K562 (cell line): ENCODE measurements around the gene ADGRD1. TPM values are rescaled to one million over a fixed set of nuclear protein-coding genes. Genes with fewer than 3 reads are reported as not detected.

Source experiments
- SIRT6 ChIP-seq: IDR thresholded peaks from one replicate; pipeline ENCODE4 v1.6.1; 2012; ENCODE audit warnings: low read depth, mild to moderate bottlenecking, control low read depth, inconsistent platforms, low read length, moderate library complexity
- ZNF830 ChIP-seq: fragments of 250-450 bp; sonication (Bioruptor Pico); IDR thresholded peaks from 2 replicates; pipeline ENCODE4 v1.5.0; 2021; ENCODE audit warnings: mild to moderate bottlenecking
- polyA plus RNA-seq, 8 experiments: library from polyadenylated mRNA; depleted of rRNA in 4 of 8; stranded (reverse) in 5 of 8; unstranded in 3 of 8; fragments of >200 nt; fragmentation: Nextera tagmentation in 2 of 8; fragmentation: Illumina TruSeq in 1 of 8; extraction: Ambion mirVana in 2 of 8; extraction: Trizol in 1 of 8; gene quantifications; 2 replicates each; pipeline versions ENCODE4 v1.2.1 to v1.2.3, GENCODE V29; 2011 to 2014; ENCODE audit warnings: inconsistent platforms in 1 of 8, missing spikeins in 1 of 8
- total RNA-seq, 7 experiments: library from RNA; depleted of rRNA in 6 of 7; stranded (reverse); fragments of >200 nt in 6 of 7; fragmentation: Illumina TruSeq in 2 of 7; extraction: Trizol in 2 of 7; gene quantifications; 2 replicates each; pipeline versions ENCODE4 v1.2.1 to v1.2.3, GENCODE V29; 2011 to 2021; ENCODE audit warnings: low replicate concordance in 1 of 7
- TF ChIP-seq, protein P1 (sequence below): fragments of 450-650 bp; IDR thresholded peaks from 2 replicates; pipeline ENCODE4 v1.6.1; 2016; ENCODE audit warnings: low read depth

The ADGRD1 gene
- total and polyA plus RNA-seq, 9 of the 15 experiments (the other 6 are each of a cell fraction or from before 2014, with no cell fraction given), result 1.7 to 11.7 (median 3.3) TPM

DNA sequence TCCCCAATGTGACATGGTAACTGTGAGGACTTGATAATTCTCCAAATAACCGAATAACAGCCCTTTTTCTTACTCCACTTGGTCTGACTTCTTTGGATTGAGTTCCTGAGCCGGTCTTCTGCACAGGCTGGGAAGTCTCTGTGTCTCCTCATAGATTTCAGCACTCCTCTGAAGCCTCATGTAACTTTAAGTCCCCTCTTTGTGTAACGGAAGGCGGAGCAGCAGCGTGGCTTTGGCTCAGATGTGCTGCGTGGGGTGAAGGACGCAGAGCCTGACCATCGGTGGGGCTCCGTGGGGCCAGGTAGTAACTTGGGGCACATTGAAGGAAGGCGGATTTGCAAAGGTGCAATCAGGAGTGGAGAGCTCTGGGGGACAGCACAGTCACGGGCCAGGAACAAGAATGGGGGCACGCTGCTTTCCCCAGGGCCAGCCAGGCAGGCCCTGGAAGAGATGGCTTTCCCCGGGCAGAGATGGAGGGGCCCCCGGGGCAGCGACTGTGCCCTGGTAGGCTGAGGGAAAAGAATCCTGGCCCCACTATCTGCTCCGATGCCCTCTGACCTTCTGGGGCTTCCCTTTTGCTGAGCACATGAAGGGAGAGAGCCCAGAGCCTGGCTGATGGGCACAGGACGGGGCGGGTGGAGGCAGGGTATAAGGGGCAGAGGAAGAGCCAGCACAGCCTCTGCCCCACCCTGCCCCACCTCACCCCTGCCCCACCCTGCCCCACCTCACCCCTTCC, 56.9 kb downstream of the ADGRD1 start (continued):
- TF ChIP-seq, protein P1, sequence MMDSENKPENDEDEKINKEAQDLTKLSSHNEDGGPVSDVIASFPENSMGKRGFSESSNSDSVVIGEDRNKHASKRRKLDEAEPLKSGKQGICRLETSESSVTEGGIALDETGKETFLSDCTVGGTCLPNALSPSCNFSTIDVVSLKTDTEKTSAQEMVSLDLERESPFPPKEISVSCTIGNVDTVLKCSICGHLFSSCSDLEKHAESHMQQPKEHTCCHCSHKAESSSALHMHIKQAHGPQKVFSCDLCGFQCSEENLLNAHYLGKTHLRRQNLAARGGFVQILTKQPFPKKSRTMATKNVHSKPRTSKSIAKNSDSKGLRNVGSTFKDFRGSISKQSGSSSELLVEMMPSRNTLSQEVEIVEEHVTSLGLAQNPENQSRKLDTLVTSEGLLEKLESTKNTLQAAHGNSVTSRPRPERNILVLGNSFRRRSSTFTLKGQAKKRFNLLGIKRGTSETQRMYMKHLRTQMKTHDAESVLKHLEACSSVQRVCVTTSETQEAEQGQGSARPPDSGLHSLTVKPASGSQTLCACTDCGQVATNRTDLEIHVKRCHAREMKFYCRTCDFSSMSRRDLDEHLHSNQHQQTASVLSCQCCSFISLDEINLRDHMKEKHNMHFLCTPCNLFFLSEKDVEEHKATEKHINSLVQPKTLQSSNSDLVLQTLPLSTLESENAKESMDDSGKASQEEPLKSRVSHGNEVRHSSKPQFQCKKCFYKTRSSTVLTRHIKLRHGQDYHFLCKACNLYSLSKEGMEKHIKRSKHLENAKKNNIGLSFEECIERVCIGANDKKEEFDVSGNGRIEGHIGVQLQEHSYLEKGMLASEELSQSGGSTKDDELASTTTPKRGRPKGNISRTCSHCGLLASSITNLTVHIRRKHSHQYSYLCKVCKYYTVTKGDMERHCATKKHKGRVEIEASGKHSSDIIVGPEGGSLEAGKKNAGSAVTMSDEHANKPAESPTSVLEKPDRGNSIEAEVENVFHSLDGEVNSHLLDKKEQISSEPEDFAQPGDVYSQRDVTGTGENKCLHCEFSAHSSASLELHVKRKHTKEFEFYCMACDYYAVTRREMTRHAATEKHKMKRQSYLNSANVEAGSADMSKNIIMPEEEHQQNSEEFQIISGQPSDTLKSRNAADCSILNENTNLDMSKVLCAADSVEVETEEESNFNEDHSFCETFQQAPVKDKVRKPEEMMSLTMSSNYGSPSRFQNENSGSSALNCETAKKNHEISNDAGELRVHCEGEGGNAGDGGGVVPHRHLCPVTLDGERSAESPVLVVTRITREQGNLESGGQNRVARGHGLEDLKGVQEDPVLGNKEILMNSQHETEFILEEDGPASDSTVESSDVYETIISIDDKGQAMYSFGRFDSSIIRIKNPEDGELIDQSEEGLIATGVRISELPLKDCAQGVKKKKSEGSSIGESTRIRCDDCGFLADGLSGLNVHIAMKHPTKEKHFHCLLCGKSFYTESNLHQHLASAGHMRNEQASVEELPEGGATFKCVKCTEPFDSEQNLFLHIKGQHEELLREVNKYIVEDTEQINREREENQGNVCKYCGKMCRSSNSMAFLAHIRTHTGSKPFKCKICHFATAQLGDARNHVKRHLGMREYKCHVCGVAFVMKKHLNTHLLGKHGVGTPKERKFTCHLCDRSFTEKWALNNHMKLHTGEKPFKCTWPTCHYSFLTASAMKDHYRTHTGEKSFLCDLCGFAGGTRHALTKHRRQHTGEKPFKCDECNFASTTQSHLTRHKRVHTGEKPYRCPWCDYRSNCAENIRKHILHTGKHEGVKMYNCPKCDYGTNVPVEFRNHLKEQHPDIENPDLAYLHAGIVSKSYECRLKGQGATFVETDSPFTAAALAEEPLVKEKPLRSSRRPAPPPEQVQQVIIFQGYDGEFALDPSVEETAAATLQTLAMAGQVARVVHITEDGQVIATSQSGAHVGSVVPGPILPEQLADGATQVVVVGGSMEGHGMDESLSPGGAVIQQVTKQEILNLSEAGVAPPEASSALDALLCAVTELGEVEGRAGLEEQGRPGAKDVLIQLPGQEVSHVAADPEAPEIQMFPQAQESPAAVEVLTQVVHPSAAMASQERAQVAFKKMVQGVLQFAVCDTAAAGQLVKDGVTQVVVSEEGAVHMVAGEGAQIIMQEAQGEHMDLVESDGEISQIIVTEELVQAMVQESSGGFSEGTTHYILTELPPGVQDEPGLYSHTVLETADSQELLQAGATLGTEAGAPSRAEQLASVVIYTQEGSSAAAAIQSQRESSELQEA, result no peak
- TF ChIP-seq ZNF830 (CRISPR knock-in tag) (no peak), SIRT6 (no peak)
